Mesothelial cell of epicardium (in vitro differentiated cells): ENCODE measurements around the gene PRKACB. TPM values are rescaled to one million over a fixed set of nuclear protein-coding genes. Genes with fewer than 3 reads are reported as not detected.

Experiments used
- DNase-seq, 2 experiments: peaks; one replicate each; pipeline ENCODE4 v3.0.0; 2021; ENCODE audit warnings: low spot score in 2 of 2; ENCODE audit not compliant: unreplicated experiment in 2 of 2
- H3K27ac Mint-ChIP-seq: 2 replicates; pipeline ENCODE4 v1.8.0; 2021; ENCODE audit warnings: mixed read lengths
- H3K27me3 Mint-ChIP-seq: 2 replicates; pipeline ENCODE4 v1.8.0; 2021; ENCODE audit warnings: low read depth, mixed read lengths
- H3K36me3 Mint-ChIP-seq: 2 replicates; pipeline ENCODE4 v1.8.0; 2021; ENCODE audit warnings: mixed read lengths
- H3K4me1 Mint-ChIP-seq: 2 replicates; pipeline ENCODE4 v1.8.0; 2021; ENCODE audit warnings: mixed read lengths
- H3K4me3 Mint-ChIP-seq: 2 replicates; pipeline ENCODE4 v1.8.0; 2021; ENCODE audit warnings: mild to moderate bottlenecking, moderate library complexity, mixed read lengths
- H3K9me3 Mint-ChIP-seq: 2 replicates; pipeline ENCODE4 v1.8.0; 2021; ENCODE audit warnings: mixed read lengths
- CTCF ChIP-seq: fragments of 200-600 bp; sonication (generic); IDR thresholded peaks from one replicate; pipeline ENCODE4 v1.5.0; 2021; ENCODE audit warnings: antibody characterized with exemption; ENCODE audit not compliant: unreplicated experiment
- total RNA-seq: library from RNA; stranded (reverse); gene quantifications from 3 replicates; pipeline ENCODE4 v1.2.1, GENCODE V29; 2021

The PRKACB gene
- total RNA-seq, 1 donor from 2014 or later, result 38.5 TPM

GRCh38 chr1:84268346-84268745 is 124.3 kb downstream of the PRKACB start:
- Mint-ChIP-seq H3K9me3 (peaks cover 4% of the 10 kb centered on the region), H3K27ac (no peak overlapping the region), H3K4me1 (peaks cover 52% of the 10 kb centered on the region), H3K36me3 (no peaks in the 10 kb centered on the region), H3K27me3 (no peaks in the 10 kb centered on the region), H3K4me3 (no peak overlapping the region)
- no peak for DNase-seq
- TF ChIP-seq CTCF, result no peak

- Mint-ChIP-seq H3K27me3 (no peaks in the 10 kb centered on the region), H3K27ac (no peak overlapping the region), H3K4me1 (peaks cover 52% of the 10 kb centered on the region), H3K4me3 (no peak overlapping the region), H3K9me3 (peaks cover 13% of the 10 kb centered on the region), H3K36me3 (no peaks in the 10 kb centered on the region)
- no peak for DNase-seq
- no peak for TF ChIP-seq CTCF
These were observed 125.2 kb downstream of the PRKACB start for GRCh38 chr1:84269306-84269705.

GRCh38 chr1:84271441-84272151 is 127.5 kb downstream of the PRKACB start:
- Mint-ChIP-seq H3K9me3 (peaks cover 14% of the 10 kb centered on the region), H3K27me3 (no peaks in the 10 kb centered on the region), H3K4me3 (no peak overlapping the region), H3K36me3 (no peaks in the 10 kb centered on the region), H3K4me1 (peaks cover 41% of the 10 kb centered on the region), H3K27ac (peak overlapping the region; percentile 92)
- DNase-seq, result no peak
- no peak for TF ChIP-seq CTCF

GRCh38 chr1:84272401-84272800 is 128.3 kb downstream of the PRKACB start:
- Mint-ChIP-seq H3K27me3 (no peaks in the 10 kb centered on the region), H3K4me3 (no peak overlapping the region), H3K4me1 (peaks cover 37% of the 10 kb centered on the region), H3K36me3 (no peaks in the 10 kb centered on the region), H3K27ac (peak overlapping the region; percentile 92), H3K9me3 (peaks cover 14% of the 10 kb centered on the region)
- no peak for DNase-seq
- no peak for TF ChIP-seq CTCF

- Mint-ChIP-seq H3K4me1 (peaks cover 5% of the 10 kb centered on the region), H3K4me3 (no peak overlapping the region), H3K36me3 (no peaks in the 10 kb centered on the region), H3K27ac (no peak overlapping the region), H3K9me3 (peaks cover 14% of the 10 kb centered on the region), H3K27me3 (no peaks in the 10 kb centered on the region)
- DNase-seq, result no peak
- TF ChIP-seq CTCF, result no peak
These were observed 133.4 kb downstream of the PRKACB start for GRCh38 chr1:84277343-84278059.
